GM18498 (cell line): Measurements from ENCODE around the gene NDOR1.
A peak's percentile ranks its signal among the peaks of the same experiment; 100 is the strongest.

ENCODE experiments used
- ATAC-seq: cut with Tn5 transposase; IDR thresholded peaks from one replicate; pipeline ENCODE4 v1.9.1; 2021; ENCODE audit warnings: mild to moderate bottlenecking, moderate library complexity; ENCODE audit not compliant: unreplicated experiment

NDOR1 gene

GRCh38 chr9:137205126-137206069 is at the start of gene NDOR1, which contains the start of gene TMEM203:
Gene NDOR1 (plus strand): TSS chr9:137205700. CDS start chr9:137205778, 78 bp downstream.
Gene TMEM203 (minus strand): TSS chr9:137205648. CDS start chr9:137205414, 234 bp downstream.
- peak; percentile 39 for ATAC-seq

GRCh38 chr9:137156567-137157375 is 48.7 kb upstream of the NDOR1 start:
- no peak for ATAC-seq

GRCh38 chr9:137157618-137158415 is 47.7 kb upstream of the NDOR1 start:
- no peak for ATAC-seq

DNA sequence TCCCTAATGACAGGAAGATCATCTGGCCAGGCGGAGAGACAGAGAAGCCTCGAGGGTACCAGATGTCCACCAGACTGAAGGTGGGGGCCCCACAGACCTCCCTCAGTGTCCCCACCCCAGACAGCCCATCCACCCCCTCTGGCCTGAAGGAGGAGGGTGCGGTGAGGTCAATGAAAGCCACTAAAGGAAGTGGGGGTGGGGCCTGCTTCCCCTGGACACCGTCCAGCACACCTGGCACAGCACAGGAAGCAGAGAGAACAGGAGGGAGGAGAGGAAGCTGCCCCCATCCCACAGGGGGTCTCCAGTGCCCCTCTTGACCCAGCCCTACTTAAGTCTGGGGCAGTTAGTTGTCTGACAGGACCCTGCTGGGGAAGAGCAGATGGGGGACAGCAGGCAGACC is 46.9 kb upstream of the NDOR1 start:
- no peak for ATAC-seq

GRCh38 chr9:137159105-137160053 is 46.1 kb upstream of the NDOR1 start:
- ATAC-seq: no peak

GRCh38 chr9:137160054-137160425 is 45.5 kb upstream of the NDOR1 start:
- no peak for ATAC-seq

GRCh38 chr9:137160716-137161557 is 44.6 kb upstream of the NDOR1 start:
- ATAC-seq: no peak

DNA sequence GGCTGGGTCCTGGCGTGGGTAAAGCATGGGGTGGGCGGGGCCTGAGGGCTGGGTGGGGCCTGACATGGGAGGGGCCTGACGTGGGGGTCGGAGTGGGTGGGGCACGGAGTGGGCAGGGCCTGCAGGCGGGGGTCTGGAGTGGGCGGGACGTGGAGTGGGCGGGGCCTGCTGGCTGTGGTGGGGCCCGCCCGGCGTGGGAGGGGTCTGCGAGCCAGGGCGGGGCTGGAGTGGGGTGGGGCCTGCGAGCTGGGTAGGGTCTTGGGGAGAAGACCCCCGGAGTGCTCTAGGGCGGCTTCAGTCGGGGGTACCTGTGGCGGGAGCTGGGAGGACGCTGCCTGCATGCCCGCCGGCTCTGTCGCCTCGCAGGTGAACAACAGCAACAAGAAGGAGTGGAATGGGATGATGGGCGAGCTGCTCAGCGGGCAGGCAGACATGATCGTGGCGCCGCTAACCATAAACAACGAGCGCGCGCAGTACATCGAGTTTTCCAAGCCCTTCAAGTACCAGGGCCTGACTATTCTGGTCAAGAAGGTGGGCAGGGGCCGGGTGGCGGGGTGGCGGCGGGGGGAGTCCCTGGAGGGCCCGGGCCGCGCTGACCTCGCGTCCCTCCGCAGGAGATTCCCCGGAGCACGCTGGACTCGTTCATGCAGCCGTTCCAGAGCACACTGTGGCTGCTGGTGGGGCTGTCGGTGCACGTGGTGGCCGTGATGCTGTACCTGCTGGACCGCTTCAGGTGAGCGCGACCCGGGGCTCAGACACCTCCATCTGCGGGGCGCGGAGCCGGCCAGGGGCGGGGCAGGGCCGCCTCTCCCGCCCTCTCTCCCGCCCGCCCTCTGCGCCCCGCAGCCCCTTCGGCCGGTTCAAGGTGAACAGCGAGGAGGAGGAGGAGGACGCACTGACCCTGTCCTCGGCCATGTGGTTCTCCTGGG is 43.7 kb upstream of the NDOR1 start:
- ATAC-seq: no peak

DNA sequence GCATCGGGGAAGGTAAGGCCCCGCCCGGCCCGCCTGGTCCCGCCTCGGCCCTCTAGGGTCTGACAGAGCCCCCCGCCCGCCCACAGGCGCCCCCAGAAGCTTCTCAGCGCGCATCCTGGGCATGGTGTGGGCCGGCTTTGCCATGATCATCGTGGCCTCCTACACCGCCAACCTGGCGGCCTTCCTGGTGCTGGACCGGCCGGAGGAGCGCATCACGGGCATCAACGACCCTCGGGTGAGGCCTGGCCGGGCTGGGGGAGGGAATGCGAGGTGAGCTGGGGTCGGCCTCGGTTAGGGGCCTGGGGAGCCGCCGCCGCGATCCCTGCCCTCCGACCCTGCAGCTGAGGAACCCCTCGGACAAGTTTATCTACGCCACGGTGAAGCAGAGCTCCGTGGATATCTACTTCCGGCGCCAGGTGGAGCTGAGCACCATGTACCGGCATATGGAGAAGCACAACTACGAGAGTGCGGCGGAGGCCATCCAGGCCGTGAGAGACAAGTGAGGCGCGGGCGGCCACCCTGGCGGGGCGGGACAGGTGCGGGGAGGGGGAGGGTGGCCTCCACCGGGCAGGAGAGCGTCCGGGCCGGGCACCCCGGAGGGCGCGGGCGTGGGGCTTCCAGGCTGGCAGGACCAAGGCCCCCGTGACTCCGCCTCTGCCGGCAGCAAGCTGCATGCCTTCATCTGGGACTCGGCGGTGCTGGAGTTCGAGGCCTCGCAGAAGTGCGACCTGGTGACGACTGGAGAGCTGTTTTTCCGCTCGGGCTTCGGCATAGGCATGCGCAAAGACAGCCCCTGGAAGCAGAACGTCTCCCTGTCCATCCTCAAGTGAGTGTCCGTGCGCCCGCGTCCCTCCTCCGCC is 42.8 kb upstream of the NDOR1 start:
- no peak for ATAC-seq

DNA sequence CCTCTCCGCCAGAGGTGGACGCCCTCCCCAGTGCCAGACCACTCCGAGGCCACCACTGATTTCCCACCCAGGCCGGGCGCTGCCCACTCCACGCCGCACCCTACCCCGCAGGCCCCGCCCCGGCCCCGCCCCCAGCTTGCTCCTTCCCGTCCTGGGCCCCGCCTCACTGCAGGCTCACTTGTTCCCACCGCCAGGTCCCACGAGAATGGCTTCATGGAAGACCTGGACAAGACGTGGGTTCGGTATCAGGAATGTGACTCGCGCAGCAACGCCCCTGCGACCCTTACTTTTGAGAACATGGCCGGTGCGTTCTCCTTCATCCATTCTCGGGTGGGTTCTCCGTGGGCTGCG is 42.2 kb upstream of the NDOR1 start:
- no peak for ATAC-seq

DNA sequence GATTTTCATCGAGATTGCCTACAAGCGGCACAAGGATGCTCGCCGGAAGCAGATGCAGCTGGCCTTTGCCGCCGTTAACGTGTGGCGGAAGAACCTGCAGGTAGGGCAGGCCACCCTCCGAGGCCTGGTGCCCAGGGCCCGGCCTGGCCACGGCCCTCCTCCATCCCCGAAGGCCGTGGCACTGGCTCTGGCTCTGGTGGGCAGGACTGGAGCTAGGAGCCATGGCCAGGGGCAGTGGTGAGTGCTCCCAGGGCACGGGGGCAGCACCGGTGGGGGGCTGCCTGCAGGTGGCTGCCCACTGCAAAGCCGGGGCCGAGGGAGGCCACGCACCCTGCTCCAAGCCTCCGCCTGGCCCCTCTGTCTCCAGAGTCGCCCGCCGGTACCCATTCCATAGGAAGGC is 41.7 kb upstream of the NDOR1 start:
- no peak for ATAC-seq

DNA sequence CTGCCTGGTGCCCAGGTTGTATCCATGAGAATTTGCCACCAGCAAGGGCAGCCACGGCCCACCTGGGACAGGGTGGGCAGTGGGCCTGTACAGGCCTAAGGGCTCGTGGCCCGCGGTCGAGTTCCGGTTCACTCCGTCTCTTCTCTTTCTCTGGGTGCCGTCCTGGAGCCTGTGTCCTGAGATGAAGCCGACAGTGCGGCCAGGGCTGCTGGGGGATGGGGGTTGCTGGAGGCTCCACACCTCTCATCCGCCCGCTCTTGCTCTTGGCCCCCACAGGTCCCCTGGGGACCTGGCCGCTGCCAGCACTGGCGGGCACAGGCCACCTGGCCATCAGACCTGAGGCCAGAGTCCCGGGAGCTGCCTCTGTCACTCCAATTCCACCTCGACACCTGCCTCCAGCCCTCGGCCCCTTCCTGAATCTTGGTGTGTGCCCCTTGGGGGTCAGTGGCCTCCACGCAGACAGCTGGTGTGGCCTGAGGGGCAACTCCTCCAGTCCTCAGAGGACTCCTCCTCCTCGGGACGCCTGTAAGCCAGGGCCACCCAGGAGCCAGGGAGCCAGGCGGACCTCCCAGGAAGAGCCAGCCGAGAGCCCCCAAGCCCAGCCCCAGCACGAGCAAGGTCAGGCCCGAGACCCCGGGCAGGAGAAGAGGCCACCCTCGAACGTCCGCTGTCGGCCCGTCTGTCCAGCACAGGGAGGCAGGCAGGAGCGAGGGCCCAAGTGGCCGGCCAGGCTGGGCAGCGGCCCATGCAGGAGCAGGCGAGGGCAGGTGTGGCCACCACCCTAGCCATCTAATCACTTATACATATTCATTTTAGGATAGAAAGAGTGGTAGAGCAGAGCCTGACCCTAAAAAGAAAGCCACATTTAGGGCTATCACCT is 40.9 kb upstream of the NDOR1 start:
- no peak for ATAC-seq

GRCh38 chr9:137165250-137165836 is 40.2 kb upstream of the NDOR1 start:
- no peak for ATAC-seq

DNA sequence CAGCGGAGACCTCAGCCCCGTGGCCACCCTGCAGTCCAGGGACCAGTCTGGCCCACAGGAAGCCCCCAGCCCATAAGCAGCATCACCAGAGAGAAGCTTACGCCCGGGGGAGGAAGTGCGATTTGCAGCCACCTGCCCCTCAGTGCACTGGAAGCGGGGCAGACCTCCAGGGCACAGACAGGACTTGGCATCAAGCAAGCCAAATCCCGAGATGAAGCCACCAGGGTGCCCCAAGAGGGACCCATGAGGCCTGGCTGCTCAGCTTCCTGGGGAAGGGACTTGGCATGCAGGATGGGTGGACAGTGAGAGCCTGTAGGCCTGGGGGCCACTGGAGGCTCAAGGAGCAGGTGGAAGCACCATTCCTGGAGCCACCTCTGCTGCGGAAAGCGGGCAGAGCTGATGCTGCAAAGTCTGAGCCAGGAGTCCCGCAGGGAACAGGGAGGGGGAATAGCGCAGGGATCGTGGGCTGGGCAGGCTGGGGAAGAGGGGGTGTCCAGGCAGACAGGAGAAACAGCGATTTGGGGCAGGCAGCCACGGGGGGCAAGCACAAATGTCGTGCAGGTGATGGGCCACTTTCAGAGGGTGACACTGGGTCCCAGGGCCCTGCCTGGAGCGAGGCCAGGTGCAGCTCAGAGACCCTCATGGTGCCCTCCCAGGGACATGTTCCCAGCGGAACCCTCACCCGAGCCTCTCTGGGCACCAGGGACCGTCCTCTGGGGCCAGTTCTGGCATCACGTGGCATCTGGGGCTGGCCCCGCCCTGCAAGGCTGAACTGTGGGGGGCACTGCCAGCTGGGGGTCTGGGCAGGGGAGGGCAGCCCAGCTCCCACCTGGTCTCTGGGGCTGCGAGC is 38.9 kb upstream of the NDOR1 start:
- ATAC-seq: no peak

- ATAC-seq: no peak
Measured at GRCh38 chr9:137167277-137167746, 38.2 kb upstream of the NDOR1 start.
